GM12892 (cell line): ENCODE results near the gene KCNH8. TPM values are rescaled to one million over a fixed set of nuclear protein-coding genes. Genes with fewer than 3 reads are reported as not detected.
"Not testable (repeated sequence)": the region's sequence is repeated elsewhere in the genome, so short reads cannot be mapped to it uniquely, and the experiment has no call there.

Source experiments
- DNase-seq: peaks from one replicate; pipeline ENCODE4 v3.0.0; 2011; ENCODE audit not compliant: insufficient read length
- FAIRE-seq: peaks from 2 replicates; lab custom pipeline; 2011; peaks lifted over from hg19 to GRCh38; lab: Jason Lieb, UNC
- POLR2A ChIP-seq: IDR thresholded peaks from 2 replicates; pipeline ENCODE4 v1.6.1; 2011; ENCODE audit warnings: low read depth, low read length, control low read depth
- POLR2AphosphoS5 ChIP-seq: IDR thresholded peaks from 2 replicates; pipeline ENCODE4 v1.6.1; 2011; ENCODE audit warnings: low read depth, low read length, control low read depth
- TAF1 ChIP-seq: IDR thresholded peaks from 2 replicates; pipeline ENCODE4 v1.6.1; 2011; ENCODE audit warnings: low read depth, mild to moderate bottlenecking, control low read depth, low read length, borderline replicate concordance
- polyA plus RNA-seq: library from polyadenylated mRNA; unstranded; fragments of >200 nt; gene quantifications from one replicate; pipeline ENCODE4 v1.2.1, GENCODE V29; 2012; ENCODE audit warnings: missing spikeins, inconsistent platforms; ENCODE audit not compliant: missing spikeins

The KCNH8 gene
- polyA plus RNA-seq = 0.08 TPM

- FAIRE-seq (no peak), DNase-seq (peak; percentile 9)
- TF ChIP-seq POLR2A (no peak), TAF1 (no peak), POLR2AphosphoS5 (no peak)
These were observed at the start of gene KCNH8 for GRCh38 chr3:19147905-19148767. Gene KCNH8 (plus strand): TSS chr3:19148510. CDS start chr3:19148720, 210 bp downstream.

GRCh38 chr3:19102654-19103290 lies 45.5 kb upstream of the KCNH8 start:
- not testable (repeated sequence) for DNase-seq

GRCh38 chr3:19103510-19103909 lies 44.8 kb upstream of the KCNH8 start:
- FAIRE-seq = no peak
- no peak for DNase-seq
- TF ChIP-seq TAF1 (no peak), POLR2AphosphoS5 (no peak), POLR2A (no peak)

More at GRCh38 chr3:19102654-19103290, 45.5 kb upstream of the KCNH8 start:
- FAIRE-seq = not testable (repeated sequence)

DNA sequence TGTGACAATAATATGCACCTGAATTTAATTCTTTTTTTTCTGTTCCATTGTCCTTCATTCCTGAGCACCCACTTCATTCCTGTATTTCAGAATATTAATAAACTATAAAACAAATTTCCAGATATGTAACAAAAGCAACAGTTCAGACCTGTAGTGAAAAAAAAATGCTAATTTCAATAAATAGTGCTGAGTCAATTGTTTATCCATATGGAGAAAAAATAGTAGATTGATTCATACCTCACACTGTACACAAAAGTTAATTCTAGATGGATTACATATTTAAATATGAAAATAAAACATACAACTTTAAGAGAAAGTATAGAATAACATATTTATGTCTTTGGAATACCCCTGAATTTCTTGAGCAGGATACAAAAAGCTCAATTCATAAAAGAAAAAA lies 43.9 kb upstream of the KCNH8 start:
- no peak for TF ChIP-seq TAF1
- no peak for TF ChIP-seq POLR2A
- TF ChIP-seq POLR2AphosphoS5 = no peak
- FAIRE-seq = no peak
- DNase-seq = no peak

DNA sequence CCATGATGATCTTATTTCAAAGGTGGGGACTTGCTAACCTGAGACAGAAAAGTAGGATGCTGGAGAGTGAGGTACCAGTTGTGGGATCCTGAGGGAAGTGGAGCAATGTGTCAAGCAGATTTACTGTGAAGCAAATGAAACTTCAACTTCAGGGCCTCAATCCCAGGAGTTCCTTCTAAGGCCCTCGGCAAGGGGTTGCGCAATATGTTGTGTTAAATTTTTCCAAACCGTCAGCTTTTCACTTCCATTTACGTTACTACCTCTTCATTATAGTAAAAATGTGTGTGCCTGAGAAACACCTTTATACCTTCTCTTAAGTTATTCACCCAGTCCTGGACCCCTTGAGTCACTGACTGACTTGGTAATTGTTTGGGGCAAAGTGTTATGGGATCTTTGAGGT lies 42.5 kb upstream of the KCNH8 start:
- no peak for FAIRE-seq
- no peak for TF ChIP-seq POLR2AphosphoS5
- no peak for TF ChIP-seq POLR2A
- no peak for TF ChIP-seq TAF1

GRCh38 chr3:19106307-19106706 lies 42.0 kb upstream of the KCNH8 start:
- no peak for FAIRE-seq

More for the DNA sequence above, 42.5 kb upstream of the KCNH8 start:
- no peak for DNase-seq

DNA sequence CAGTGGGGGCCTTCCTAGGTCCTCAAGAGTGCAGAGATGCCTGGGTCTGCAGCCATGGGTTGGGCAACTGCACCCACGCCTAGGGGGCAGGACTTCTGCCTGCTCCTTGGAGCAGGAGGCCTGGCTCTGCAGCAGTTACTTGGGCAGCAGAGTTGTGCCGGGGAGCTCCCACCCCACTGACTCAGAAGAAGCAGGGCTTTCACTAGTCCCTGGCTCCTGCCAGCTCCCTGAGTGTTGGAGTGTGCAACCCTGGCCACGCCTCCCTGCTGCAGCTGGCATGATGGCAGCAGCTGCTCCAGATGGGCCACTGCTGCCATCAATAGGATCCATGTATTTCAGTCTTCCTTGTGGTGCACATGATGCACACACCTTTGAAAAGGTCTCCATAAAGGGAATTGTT lies 40.6 kb upstream of the KCNH8 start:
- no peak for FAIRE-seq

More at GRCh38 chr3:19106307-19106706, 42.0 kb upstream of the KCNH8 start:
- DNase-seq = no peak
- no peak for TF ChIP-seq POLR2A
- no peak for TF ChIP-seq POLR2AphosphoS5
- no peak for TF ChIP-seq TAF1

DNA sequence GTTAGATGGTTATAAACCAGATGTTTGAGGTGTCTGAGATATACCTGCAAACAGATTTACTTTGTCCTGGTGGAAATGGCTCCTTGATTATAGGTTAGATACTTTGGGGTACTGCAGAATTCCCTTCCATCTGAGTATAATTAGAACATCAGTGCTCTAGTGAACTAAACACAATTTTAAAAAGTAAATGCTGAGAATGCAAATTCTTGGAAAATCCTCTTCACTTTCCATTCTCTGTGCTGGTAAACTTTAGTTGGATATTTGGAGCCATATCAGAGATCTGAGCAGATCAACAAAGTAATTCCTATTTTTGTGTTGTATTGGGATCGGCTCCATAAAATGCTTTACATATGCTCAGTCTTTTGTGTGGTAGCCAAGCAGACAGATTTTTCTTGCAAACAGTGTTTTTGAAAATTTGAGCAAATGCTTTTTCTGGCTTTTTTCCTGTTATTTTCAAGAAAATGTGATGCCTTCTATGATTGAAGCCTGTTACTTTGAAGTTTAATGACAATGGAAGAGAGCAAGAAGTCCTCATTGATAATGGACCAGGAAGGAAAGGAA lies 37.9 kb upstream of the KCNH8 start:
- FAIRE-seq (no peak), DNase-seq (no peak)
- TF ChIP-seq TAF1 (no peak), POLR2AphosphoS5 (no peak), POLR2A (no peak)

More for the DNA sequence above, 40.6 kb upstream of the KCNH8 start:
- no peak for DNase-seq
- no peak for TF ChIP-seq POLR2A
- no peak for TF ChIP-seq TAF1
- TF ChIP-seq POLR2AphosphoS5 = no peak

DNA sequence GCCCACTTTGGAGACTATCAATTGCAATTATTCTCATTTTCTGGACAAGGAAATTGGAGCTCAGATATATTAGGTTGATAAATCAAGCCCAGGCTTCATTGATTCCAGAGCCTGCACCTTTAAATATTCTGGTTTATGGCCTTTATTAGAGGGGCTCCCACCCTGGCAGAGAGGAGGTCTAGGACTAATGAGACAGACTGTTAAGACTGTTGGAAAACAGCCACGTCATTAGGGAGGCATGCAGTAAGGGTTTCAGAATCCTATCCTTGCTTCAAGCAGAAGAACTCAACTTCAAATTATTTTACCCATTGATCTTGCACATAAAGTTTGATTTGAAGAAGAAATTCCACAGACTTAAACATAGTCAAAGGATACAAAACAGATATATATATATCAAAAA lies 33.8 kb upstream of the KCNH8 start:
- no peak for TF ChIP-seq POLR2A
- TF ChIP-seq TAF1 = no peak
- no peak for TF ChIP-seq POLR2AphosphoS5
- DNase-seq (no peak), FAIRE-seq (no peak)

GRCh38 chr3:19116239-19116638 lies 32.1 kb upstream of the KCNH8 start:
- no peak for TF ChIP-seq TAF1
- FAIRE-seq (no peak), DNase-seq (no peak)

DNA sequence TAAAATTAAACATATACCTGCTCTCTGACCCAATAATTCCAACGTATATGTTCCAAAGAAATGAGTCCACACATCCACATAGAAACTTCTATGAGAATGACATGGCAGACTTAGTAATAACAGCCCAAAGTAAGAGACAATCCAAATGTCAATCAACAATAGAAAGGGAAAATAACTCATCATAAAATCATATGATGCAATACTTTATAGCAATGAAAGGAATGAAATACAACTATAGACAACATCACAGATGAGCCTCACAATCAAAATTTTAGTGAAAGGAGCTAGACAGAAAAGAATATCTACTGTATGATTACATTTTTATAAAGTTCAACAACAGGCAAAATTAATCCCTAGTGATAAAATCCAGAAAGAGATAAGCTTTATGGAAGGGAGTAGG lies 23.6 kb upstream of the KCNH8 start:
- FAIRE-seq = no peak
- no peak for DNase-seq
- TF ChIP-seq POLR2AphosphoS5 (no peak), POLR2A (no peak), TAF1 (no peak)
